ENCODE measurements around the gene KCNK5. TPM values are rescaled to one million over a fixed set of nuclear protein-coding genes. Genes with fewer than 3 reads are reported as not detected.

The KCNK5 gene
- total RNA-seq, 2 donors from 2014 or later: 16.9 to 31.0 TPM

- WGBS, 2 donors: 80 to 89% methylated on average over 6 of the region's 6 CpGs
- Histone ChIP-seq H3K4me1 (no peaks in the 10 kb centered on the region), H3K27me3 (no peaks in the 10 kb centered on the region), H3K4me3 (no peak overlapping the region), H3K9me3 (no peaks in the 10 kb centered on the region), H3K36me3 (replicated peaks in 1 of 2; ENCODE audit: insufficient read depth in 1 of 2, low read depth in 2 of 2) (no peaks in the 10 kb centered on the region), H3K27ac (no peak overlapping the region)
- intact Hi-C loops (cut with DNase I): no loop called here
- no peak for TF ChIP-seq POLR2A (IDR thresholded peaks at IDR 0.05)
- TF ChIP-seq, protein P1, sequence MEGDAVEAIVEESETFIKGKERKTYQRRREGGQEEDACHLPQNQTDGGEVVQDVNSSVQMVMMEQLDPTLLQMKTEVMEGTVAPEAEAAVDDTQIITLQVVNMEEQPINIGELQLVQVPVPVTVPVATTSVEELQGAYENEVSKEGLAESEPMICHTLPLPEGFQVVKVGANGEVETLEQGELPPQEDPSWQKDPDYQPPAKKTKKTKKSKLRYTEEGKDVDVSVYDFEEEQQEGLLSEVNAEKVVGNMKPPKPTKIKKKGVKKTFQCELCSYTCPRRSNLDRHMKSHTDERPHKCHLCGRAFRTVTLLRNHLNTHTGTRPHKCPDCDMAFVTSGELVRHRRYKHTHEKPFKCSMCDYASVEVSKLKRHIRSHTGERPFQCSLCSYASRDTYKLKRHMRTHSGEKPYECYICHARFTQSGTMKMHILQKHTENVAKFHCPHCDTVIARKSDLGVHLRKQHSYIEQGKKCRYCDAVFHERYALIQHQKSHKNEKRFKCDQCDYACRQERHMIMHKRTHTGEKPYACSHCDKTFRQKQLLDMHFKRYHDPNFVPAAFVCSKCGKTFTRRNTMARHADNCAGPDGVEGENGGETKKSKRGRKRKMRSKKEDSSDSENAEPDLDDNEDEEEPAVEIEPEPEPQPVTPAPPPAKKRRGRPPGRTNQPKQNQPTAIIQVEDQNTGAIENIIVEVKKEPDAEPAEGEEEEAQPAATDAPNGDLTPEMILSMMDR (IDR thresholded peaks at IDR 0.05): no peak
- DNase-seq (no peak), ATAC-seq (no peak)
These were observed 75.4 kb downstream of the KCNK5 start for GRCh38 chr6:39153766-39154397.

GRCh38 chr6:39152262-39152661 is 77.0 kb downstream of the KCNK5 start:
- H3K4me1 ChIP-seq: no peaks in the 10 kb centered on the region
- intact Hi-C loops (cut with DNase I): no loop called here
- no peaks in the 10 kb centered on the region for H3K27me3 ChIP-seq
- no peak overlapping the region for H3K27ac ChIP-seq
- ATAC-seq: no peak
- no peak overlapping the region for H3K4me3 ChIP-seq
- whole genome bisulfite sequencing, 2 donors: 62 to 72% methylated on average over 5 of the region's 5 CpGs
- DNase-seq: no peak
- no peaks in the 10 kb centered on the region for H3K9me3 ChIP-seq
- no peak for TF ChIP-seq POLR2A (IDR thresholded peaks at IDR 0.05)
- TF ChIP-seq, protein P1 (IDR thresholded peaks at IDR 0.05): no peak
- H3K36me3 ChIP-seq (replicated peaks in 1 of 2; ENCODE audit: insufficient read depth in 1 of 2, low read depth in 2 of 2): no peaks in the 10 kb centered on the region

- no peak for DNase-seq
- TF ChIP-seq POLR2A (IDR thresholded peaks at IDR 0.05): no peak
- TF ChIP-seq, protein P1 (IDR thresholded peaks at IDR 0.05): no peak
- WGBS, 2 donors: 66 to 67% methylated on average over 3 of the region's 3 CpGs
- intact Hi-C loops (cut with DNase I): no loop called here
- H3K9me3 ChIP-seq: no peaks in the 10 kb centered on the region
- H3K27me3 ChIP-seq: no peaks in the 10 kb centered on the region
- ATAC-seq: no peak
- H3K36me3 ChIP-seq (replicated peaks in 1 of 2; ENCODE audit: insufficient read depth in 1 of 2, low read depth in 2 of 2): no peaks in the 10 kb centered on the region
- H3K4me1 ChIP-seq: no peaks in the 10 kb centered on the region
- no peak overlapping the region for H3K27ac ChIP-seq
- no peak overlapping the region for H3K4me3 ChIP-seq
These were observed 78.1 kb downstream of the KCNK5 start for GRCh38 chr6:39151211-39151610.

DNA sequence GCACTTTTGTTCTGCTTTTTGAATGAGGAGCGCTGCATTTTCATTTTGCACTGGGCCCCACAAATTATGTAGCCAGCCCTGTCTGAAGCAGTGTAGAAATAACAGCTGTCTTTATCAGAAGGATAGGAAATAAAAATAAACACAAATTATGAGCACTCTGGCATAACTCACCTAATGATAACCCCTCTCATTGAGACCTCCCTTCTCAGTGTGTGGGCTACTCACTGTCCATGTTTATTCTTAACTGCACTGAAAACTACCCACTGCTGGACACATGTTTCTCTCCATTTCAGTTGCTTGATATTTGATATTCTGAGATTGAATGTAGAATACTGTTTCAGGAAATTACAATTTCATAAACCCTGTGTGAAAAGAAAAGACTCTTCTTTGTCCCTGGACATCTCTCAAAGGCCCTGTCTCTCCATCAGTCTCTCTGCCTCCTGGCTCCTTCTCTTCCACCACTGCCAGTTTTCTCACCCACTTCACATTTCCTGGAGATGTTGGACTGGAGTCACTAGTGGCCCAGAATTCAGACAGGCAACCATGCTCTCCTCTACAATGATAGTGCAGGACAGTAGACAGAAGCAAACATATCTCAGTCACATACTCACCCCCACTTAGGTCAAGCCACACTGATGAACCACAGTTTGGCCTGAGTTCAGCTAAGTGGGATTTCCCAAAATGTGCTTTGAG is 84.6 kb downstream of the KCNK5 start:
- no peak for ATAC-seq
- no peak overlapping the region for H3K4me3 ChIP-seq
- intact Hi-C loops (cut with DNase I): no loop called here
- DNase-seq: no peak
- no peaks in the 10 kb centered on the region for H3K9me3 ChIP-seq
- 96 to 100% methylated on average over 1 of the region's 1 CpG for WGBS, 2 donors
- TF ChIP-seq POLR2A (IDR thresholded peaks at IDR 0.05): no peak
- TF ChIP-seq, protein P1 (IDR thresholded peaks at IDR 0.05): no peak
- H3K36me3 ChIP-seq (replicated peaks in 1 of 2; ENCODE audit: insufficient read depth in 1 of 2, low read depth in 2 of 2): no peaks in the 10 kb centered on the region
- H3K4me1 ChIP-seq: no peaks in the 10 kb centered on the region
- H3K27ac ChIP-seq: no peak overlapping the region
- H3K27me3 ChIP-seq: no peaks in the 10 kb centered on the region
